Adrenal gland (tissue), 12 donors: ENCODE results near the gene ACSF3. TPM values are rescaled to one million over a fixed set of nuclear protein-coding genes. Genes with fewer than 3 reads are reported as not detected.

Experiments used
- DNase-seq, 7 donors: peaks; one replicate each; pipeline ENCODE4 v3.0.0-alpha.2; 2019 to 2020
- H3K27ac ChIP-seq, 5 donors: fragments of 200-600 bp; sonication (generic) in 4 of 5; 1 replicate in 3 of 5; 2 replicates in 2 of 5; pipeline versions ENCODE4 v1.5.1 to v1.8.0; 2016 to 2020; ENCODE audit warnings: mild to moderate bottlenecking in 1 of 5
- H3K27me3 ChIP-seq: fragments of 200-600 bp; 2 replicates; pipeline ENCODE4 v1.8.0; 2021
- H3K36me3 ChIP-seq, 2 donors: fragments of 200-600 bp; replicated peaks in 1 of 2; 1 replicate in 1 of 2; 2 replicates in 1 of 2; pipeline versions ENCODE4 v1.5.1 to v1.8.0; 2018 to 2022
- H3K4me1 ChIP-seq, 2 donors: fragments of 200-600 bp; replicated peaks in 1 of 2; 1 replicate in 1 of 2; 2 replicates in 1 of 2; pipeline versions ENCODE4 v1.5.1 to v1.8.0; 2018 to 2021
- H3K4me3 ChIP-seq, 4 donors: fragments of 200-600 bp; sonication (generic) in 3 of 4; one replicate each; pipeline ENCODE4 v1.5.1; 2016 to 2018
- H3K9me3 ChIP-seq, 3 donors: fragments of 200-600 bp; sonication (generic) in 1 of 3; replicated peaks in 1 of 3; 1 replicate in 2 of 3; 2 replicates in 1 of 3; pipeline versions ENCODE4 v1.5.1 to v1.8.0; 2016 to 2021
- CTCF ChIP-seq, 6 experiments: fragments of 450-650 bp in 4 of 6; fragments of 200-600 bp in 2 of 6; sonication (generic) in 1 of 6; IDR thresholded peaks; 1 replicate in 5 of 6; 2 replicates in 1 of 6; pipeline versions ENCODE4 v1.5.1 to v1.8.0; 2016 to 2021; ENCODE audit warnings: antibody characterized with exemption in 6 of 6, mild to moderate bottlenecking in 2 of 6, moderate library complexity in 1 of 6
- POLR2A ChIP-seq, 2 donors: fragments of 450-650 bp; IDR thresholded peaks; one replicate each; pipeline ENCODE4 v1.6.1; 2017; ENCODE audit warnings: antibody characterized with exemption in 2 of 2, mild to moderate bottlenecking in 2 of 2, moderate library complexity in 1 of 2
- WGBS, 4 donors: extraction: QIAGEN DNeasy Blood & Tissue Kit in 2 of 4; methylation state at CpG; one replicate each; pipeline versions ENCODE4 v1.1.5 to v1.1.7; 2013 to 2017; 5-methylcytosine and 5-hydroxymethylcytosine counted together
- intact Hi-C, 2 donors: fragments of 100-400 bp; cut with DNase I; formaldehyde crosslinking; loops; one replicate each; pipeline versions ENCODE4 v1.14.1 to v1.15.0; 2022 to 2023
- polyA plus RNA-seq, 3 donors: library from polyadenylated mRNA; stranded (reverse); fragments of 200-250 nt in 2 of 3; fragments of 350-450 nt in 1 of 3; fragmentation: Illumina TruSeq in 1 of 3; extraction: RNeasy Lipid Tissue Mini Kit (QIAGEN cat#74804) in 1 of 3; gene quantifications; one replicate each; pipeline ENCODE4 v1.2.3, GENCODE V29; 2013 to 2014
- total RNA-seq, 9 donors: library from RNA; depleted of rRNA in 4 of 9; stranded (reverse); fragments of >200 nt in 4 of 9; fragments of 120-200 nt in 1 of 9; fragmentation: NEBNext Ultra II Directional in 1 of 9; extraction: Animal tissue kit (Norgen Biotek cat#: 25700) in 1 of 9; gene quantifications; one replicate each; pipeline versions ENCODE4 v1.1.0 to v1.2.4, GENCODE V29; 2013 to 2023
- donor health status: healthy with polysubstance abuse.
- donor health status: Bipolar disorder and iron deficiency.
- donor health status: DM: yes; HTN: yes; CAD: no.
- donor health status: DM: no; HTN: no; CAD: no.
- donor health status: DM: no; HTN: no; CAD: no.
- donor health status: DM: yes; HTN: yes; CAD: no.

Gene ACSF3
- total and polyA plus RNA-seq, 12 donors, result 32.4 to 90.3 (median 57.0) TPM

GRCh38 chr16:89178453-89179147 lies 84.9 kb downstream of the ACSF3 start:
- no peak for TF ChIP-seq CTCF (IDR thresholded peaks at IDR 0.05)
- no peaks in the 10 kb centered on the region for H3K36me3 ChIP-seq
- 70 to 86% (median 77%) methylated on average over 2 to 24 of the region's 24 CpGs for WGBS, 4 donors
- no peaks in the 10 kb centered on the region for H3K27me3 ChIP-seq
- no peaks in the 10 kb centered on the region for H3K4me1 ChIP-seq
- no peak overlapping the region for H3K27ac ChIP-seq
- intact Hi-C loops, result no loop called here
- DNase-seq, result no peak
- H3K9me3 ChIP-seq, result no peaks in the 10 kb centered on the region
- no peak overlapping the region for H3K4me3 ChIP-seq

- H3K27me3 ChIP-seq, result no peaks in the 10 kb centered on the region
- no peaks in the 10 kb centered on the region for H3K36me3 ChIP-seq
- no peak overlapping the region for H3K4me3 ChIP-seq
- TF ChIP-seq CTCF (IDR thresholded peaks at IDR 0.05), result no peak
- no peak for TF ChIP-seq POLR2A (IDR thresholded peaks at IDR 0.05)
- no peaks in the 10 kb centered on the region for H3K4me1 ChIP-seq
- H3K27ac ChIP-seq, result no peak overlapping the region
- no peaks in the 10 kb centered on the region for H3K9me3 ChIP-seq
- intact Hi-C loops, result no loop called here
- no peak for DNase-seq
- WGBS, 4 donors, result 83 to 92% (median 86%) methylated on average over 12 to 19 of the region's 19 CpGs
Measured at GRCh38 chr16:89179148-89179484, 85.5 kb downstream of the ACSF3 start.

GRCh38 chr16:89179656-89180315 lies 86.1 kb downstream of the ACSF3 start:
- no peaks in the 10 kb centered on the region for H3K36me3 ChIP-seq
- no peak for TF ChIP-seq CTCF (IDR thresholded peaks at IDR 0.05)
- TF ChIP-seq POLR2A (IDR thresholded peaks at IDR 0.05), result no peak
- no peak for DNase-seq
- intact Hi-C loops, result no loop called here
- WGBS, 4 donors, result 78 to 87% (median 84%) methylated on average over 10 to 25 of the region's 25 CpGs
- H3K9me3 ChIP-seq, result no peaks in the 10 kb centered on the region
- H3K27me3 ChIP-seq, result no peaks in the 10 kb centered on the region
- H3K4me1 ChIP-seq, result no peaks in the 10 kb centered on the region
- no peak overlapping the region for H3K27ac ChIP-seq
- no peak overlapping the region for H3K4me3 ChIP-seq

- 38 to 68% (median 51%) methylated on average over 8 to 13 of the region's 13 CpGs for WGBS, 4 donors
- intact Hi-C loops, result no loop called here
- no peak for TF ChIP-seq POLR2A (IDR thresholded peaks at IDR 0.05)
- no peak for TF ChIP-seq CTCF (IDR thresholded peaks at IDR 0.05)
- H3K36me3 ChIP-seq, result no peaks in the 10 kb centered on the region
- H3K27me3 ChIP-seq, result no peaks in the 10 kb centered on the region
- H3K9me3 ChIP-seq, result no peaks in the 10 kb centered on the region
- H3K4me1 ChIP-seq, result no peaks in the 10 kb centered on the region
- no peak for DNase-seq
- H3K27ac ChIP-seq, result no peak overlapping the region
- H3K4me3 ChIP-seq, result no peak overlapping the region
Measured at GRCh38 chr16:89183463-89183862, 89.8 kb downstream of the ACSF3 start.
